Lower leg skin (tissue), 3 donors: ENCODE measurements around the gene GALNT2.

Source experiments
- CTCF ChIP-seq, 3 donors: fragments of 450-650 bp; IDR thresholded peaks; one replicate each; pipeline ENCODE4 v1.5.1; 2016; ENCODE audit warnings: antibody characterized with exemption in 3 of 3, mild to moderate bottlenecking in 3 of 3, moderate library complexity in 2 of 3
- POLR2A ChIP-seq, 2 donors: fragments of 450-650 bp; IDR thresholded peaks; one replicate each; pipeline ENCODE4 v1.6.1; 2016 to 2017; ENCODE audit warnings: antibody characterized with exemption in 2 of 2, mild to moderate bottlenecking in 1 of 2, moderate library complexity in 1 of 2

DNA sequence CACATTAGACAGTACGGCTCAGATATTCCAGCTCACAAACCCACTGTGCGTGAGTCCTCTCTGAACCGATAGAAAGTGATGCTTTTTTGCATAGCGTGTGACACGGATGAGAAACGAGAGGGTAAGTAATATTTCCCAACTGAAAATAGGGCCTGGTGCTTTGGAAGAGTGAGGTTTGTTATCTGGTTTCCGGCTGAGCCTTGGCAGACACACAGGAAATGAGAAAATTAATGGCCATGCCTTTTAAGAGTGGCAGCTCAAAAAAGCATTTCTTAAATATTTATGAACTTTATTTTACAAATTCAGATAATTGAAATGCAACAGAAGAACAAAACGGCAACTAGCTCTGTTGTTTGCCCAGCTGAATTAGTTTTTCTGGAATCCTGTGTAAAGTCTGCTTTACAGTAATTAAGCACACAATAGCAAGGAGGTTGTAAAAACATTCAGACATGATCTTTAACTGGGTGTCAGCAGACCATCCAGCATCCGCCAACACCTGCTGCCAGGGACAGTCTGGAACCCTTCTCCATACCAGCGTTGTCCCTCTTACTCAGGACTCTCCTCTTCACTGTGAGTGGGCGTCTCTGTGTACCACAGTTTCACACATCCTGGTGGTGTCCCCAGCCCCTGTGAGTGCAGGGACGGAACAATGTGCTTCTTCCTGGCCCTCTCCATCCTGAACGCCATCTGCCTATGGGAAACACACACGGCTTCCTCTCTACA is 203.7 kb downstream of the GALNT2 start:
- TF ChIP-seq CTCF (IDR thresholded peaks at IDR 0.05) (no peak), POLR2A (IDR thresholded peaks at IDR 0.05) (no peak)
